K562 (cell line): ENCODE data around the gene SHTN1. TPM values are rescaled to one million over a fixed set of nuclear protein-coding genes. Genes with fewer than 3 reads are reported as not detected.

Source experiments
- ATAC-seq: fragments of 200-7000 bp; cut with Tn5 transposase; 3 replicates; pipeline ENCODE4 v1.9.1; 2020; ENCODE audit warnings: moderate library complexity
- BruUV-seq: library from RNA; stranded (reverse); fragments of 400-500 nt; replicated peaks from 2 replicates; lab custom pipeline; 2021; lab: Mats Ljungman, UMichigan
- CTCF ChIA-PET: fragments of 300-600 bp; formaldehyde crosslinking; extraction: SDS; loops from one replicate; lab custom pipeline; 2021; ENCODE audit warnings: low intra/inter-chr PET ratio; lab: Yijun Ruan, JAX
- POLR2A ChIA-PET: fragments of 300-600, 350-650 bp; sonication (Branson Sonifier 250); formaldehyde crosslinking; extraction: SDS; loops from one replicate; lab custom pipeline; 2021; ENCODE audit warnings: antibody characterized with exemption, inconsistent platforms; lab: Yijun Ruan, JAX
- DNase-seq, 4 experiments: peaks; one replicate each; pipeline versions ENCODE4 v3.0.0 to v3.0.0-alpha.2; 2011 to 2018; ENCODE audit warnings: low spot score in 3 of 4, mixed read lengths in 3 of 4; ENCODE audit errors: extremely low read depth in 1 of 4
- FAIRE-seq: peaks from 2 replicates; lab custom pipeline; 2011; peaks lifted over from hg19 to GRCh38; lab: Jason Lieb, UNC
- H2AFZ ChIP-seq: 2 replicates; pipeline ENCODE4 v1.6.0; 2011; ENCODE audit warnings: low read depth, low read length, control low read depth, inconsistent platforms
- H3K27ac ChIP-seq: fragments of 200-600 bp; 3 replicates; pipeline ENCODE4 v1.8.0; 2011; ENCODE audit warnings: low read depth, mild to moderate bottlenecking, control low read depth, inconsistent platforms, low read length, moderate library complexity, mixed read lengths; ENCODE audit errors: extremely low read depth
- H3K27me3 ChIP-seq, 2 experiments: fragments of 300-600 bp in 1 of 2; 2 replicates in 1 of 2; 3 replicates in 1 of 2; pipeline versions ENCODE4 v1.6.0 to v1.8.0; 2011; ENCODE audit warnings: inconsistent platforms in 2 of 2, low read length in 2 of 2, mild to moderate bottlenecking in 1 of 2, mixed read lengths in 1 of 2, moderate library complexity in 1 of 2; ENCODE audit not compliant: control insufficient read depth in 2 of 2, insufficient read depth in 2 of 2
- H3K36me3 ChIP-seq: fragments of 300-600 bp; 3 replicates; pipeline ENCODE4 v1.8.0; 2011; ENCODE audit warnings: mild to moderate bottlenecking, low read length, inconsistent platforms; ENCODE audit not compliant: control insufficient read depth, insufficient read depth
- H3K4me1 ChIP-seq, 2 experiments: fragments of 200-600 bp in 1 of 2; replicated peaks in 1 of 2; 2 replicates in 1 of 2; 3 replicates in 1 of 2; pipeline versions ENCODE4 v1.5.1 to v1.8.0; 2011; ENCODE audit warnings: inconsistent platforms in 2 of 2, low read length in 2 of 2, mild to moderate bottlenecking in 1 of 2, mixed read lengths in 1 of 2, moderate library complexity in 1 of 2; ENCODE audit not compliant: control insufficient read depth in 2 of 2, insufficient read depth in 2 of 2
- H3K4me2 ChIP-seq: 2 replicates; pipeline ENCODE4 v1.6.1; 2011; ENCODE audit warnings: low read length, control low read depth, inconsistent platforms, mixed read lengths; ENCODE audit not compliant: insufficient read depth
- H3K4me3 ChIP-seq: fragments of 200-600 bp; sonication (generic), shearing (Covaris generic); 2 replicates; pipeline ENCODE4 v1.5.1; 2016; ENCODE audit warnings: control low read depth, inconsistent platforms
- H3K79me2 ChIP-seq: fragments of 200-600 bp; 3 replicates; pipeline ENCODE4 v1.8.0; 2011; ENCODE audit warnings: low read length, inconsistent platforms; ENCODE audit not compliant: control insufficient read depth, insufficient read depth
- H3K9ac ChIP-seq, 2 experiments: 2 replicates each; pipeline versions ENCODE4 v1.6.0 to v1.6.1; 2011; ENCODE audit warnings: low read depth in 2 of 2, low read length in 2 of 2, control low read depth in 1 of 2, inconsistent platforms in 1 of 2, mild to moderate bottlenecking in 1 of 2, mixed read lengths in 1 of 2; ENCODE audit not compliant: insufficient read depth in 1 of 2
- H3K9me1 ChIP-seq: one replicate; pipeline ENCODE4 v1.6.0; 2011; ENCODE audit warnings: inconsistent platforms, mild to moderate bottlenecking, low read length, moderate library complexity; ENCODE audit not compliant: control insufficient read depth, insufficient read depth
- H3K9me3 ChIP-seq: replicated peaks from 2 replicates; pipeline ENCODE4 v1.5.1; 2011; ENCODE audit warnings: low read depth, low read length, inconsistent platforms; ENCODE audit not compliant: control insufficient read depth, insufficient read depth
- H4K20me1 ChIP-seq: replicated peaks from 2 replicates; pipeline ENCODE4 v1.6.1; 2011; ENCODE audit warnings: low read length, inconsistent platforms, mixed read lengths; ENCODE audit not compliant: control insufficient read depth, insufficient read depth
- CAMTA2 ChIP-seq: fragments of 250-450 bp; sonication (Bioruptor Pico); conservative IDR thresholded peaks from 2 replicates; pipeline ENCODE4 v1.5.1; 2022
- CTCF ChIP-seq, 3 experiments: IDR thresholded peaks in 2 of 3; conservative IDR thresholded peaks in 1 of 3; 2 replicates each; pipeline ENCODE4 v1.5.1; 2011 to 2012; ENCODE audit warnings: low read length in 3 of 3, mild to moderate bottlenecking in 3 of 3, control low read depth in 2 of 3, improper control_type of control experiment in 1 of 3, inconsistent platforms in 1 of 3, low read depth in 1 of 3, mixed read lengths in 1 of 3, moderate library complexity in 1 of 3; ENCODE audit not compliant: insufficient read depth in 2 of 3
- DEAF1 ChIP-seq: fragments of 450-650 bp; formaldehyde crosslinking; IDR thresholded peaks from 2 replicates; pipeline ENCODE4 v1.4.0; 2020; ENCODE audit warnings: mild to moderate bottlenecking, moderate library complexity
- ETV1 ChIP-seq: fragments of 450-650 bp; conservative IDR thresholded peaks from 2 replicates; pipeline ENCODE4 v1.6.1; 2016; ENCODE audit warnings: missing genetic modification characterization, control low read depth, low read depth, missing compliant biosample characterization
- SMC3 ChIP-seq: conservative IDR thresholded peaks from 2 replicates; pipeline ENCODE4 v1.6.1; 2011; ENCODE audit warnings: low read depth, low read length, improper control_type of control experiment; ENCODE audit not compliant: insufficient read depth
- SRF ChIP-seq, 2 experiments: fragments of 250-450, 450-650 bp in 1 of 2; sonication (Bioruptor Pico) in 1 of 2; sonication (generic) in 1 of 2; formaldehyde crosslinking; IDR thresholded peaks; 2 replicates each; pipeline versions ENCODE4 v1.5.0 to v1.5.1; 2020 to 2022; ENCODE audit warnings: mild to moderate bottlenecking in 1 of 2, missing genetic modification reagents in 1 of 2
- ZNF146 ChIP-seq: IDR thresholded peaks from one replicate; pipeline ENCODE4 v1.6.1; 2018; ENCODE audit warnings: missing compliant biosample characterization; ENCODE audit not compliant: unreplicated experiment
- WGBS: fragments of 100-300 bp; shearing (Covaris generic); methylation state at CpG from one replicate; pipeline ENCODE4 v1.1.6; 2016; ENCODE audit warnings: low coverage, mixed read lengths; ENCODE audit not compliant: insufficient coverage; ENCODE audit errors: missing lambda C conversion rate; 5-methylcytosine and 5-hydroxymethylcytosine counted together
- in situ Hi-C: fragments of 300-500 bp; cut with MboI; formaldehyde crosslinking; loops from 4 replicates; pipeline ENCODE4 v1.15.0; 2018; ENCODE audit warnings: inconsistent platforms, mixed read lengths
- intact Hi-C: fragments of 100-400 bp; cut with micrococcal nuclease; formaldehyde crosslinking; loops from 2 replicates; pipeline ENCODE4 v1.14.2; 2022
- polyA plus RNA-seq, 8 experiments: library from polyadenylated mRNA; depleted of rRNA in 4 of 8; stranded (reverse) in 5 of 8; unstranded in 3 of 8; fragments of >200 nt; fragmentation: Nextera tagmentation in 2 of 8; fragmentation: Illumina TruSeq in 1 of 8; extraction: Ambion mirVana in 2 of 8; extraction: Trizol in 1 of 8; gene quantifications; 2 replicates each; pipeline versions ENCODE4 v1.2.1 to v1.2.3, GENCODE V29; 2011 to 2014; ENCODE audit warnings: inconsistent platforms in 1 of 8, missing spikeins in 1 of 8
- total RNA-seq, 7 experiments: library from RNA; depleted of rRNA in 6 of 7; stranded (reverse); fragments of >200 nt in 6 of 7; fragmentation: Illumina TruSeq in 2 of 7; extraction: Trizol in 2 of 7; gene quantifications; 2 replicates each; pipeline versions ENCODE4 v1.2.1 to v1.2.3, GENCODE V29; 2011 to 2021; ENCODE audit warnings: low replicate concordance in 1 of 7
- TF ChIP-seq, protein P1 (sequence below), 2 experiments: fragments of 450-650 bp; formaldehyde crosslinking in 1 of 2; IDR thresholded peaks; 2 replicates each; pipeline versions ENCODE4 v1.4.0 to v1.6.1; 2014 to 2020; ENCODE audit warnings: mild to moderate bottlenecking in 2 of 2, borderline replicate concordance in 1 of 2, low read depth in 1 of 2

SHTN1 gene
- total and polyA plus RNA-seq, 9 of the 15 experiments (the other 6 are each of a cell fraction or from before 2014, with no cell fraction given): 5.4 to 21.3 (median 13.3) TPM

DNA sequence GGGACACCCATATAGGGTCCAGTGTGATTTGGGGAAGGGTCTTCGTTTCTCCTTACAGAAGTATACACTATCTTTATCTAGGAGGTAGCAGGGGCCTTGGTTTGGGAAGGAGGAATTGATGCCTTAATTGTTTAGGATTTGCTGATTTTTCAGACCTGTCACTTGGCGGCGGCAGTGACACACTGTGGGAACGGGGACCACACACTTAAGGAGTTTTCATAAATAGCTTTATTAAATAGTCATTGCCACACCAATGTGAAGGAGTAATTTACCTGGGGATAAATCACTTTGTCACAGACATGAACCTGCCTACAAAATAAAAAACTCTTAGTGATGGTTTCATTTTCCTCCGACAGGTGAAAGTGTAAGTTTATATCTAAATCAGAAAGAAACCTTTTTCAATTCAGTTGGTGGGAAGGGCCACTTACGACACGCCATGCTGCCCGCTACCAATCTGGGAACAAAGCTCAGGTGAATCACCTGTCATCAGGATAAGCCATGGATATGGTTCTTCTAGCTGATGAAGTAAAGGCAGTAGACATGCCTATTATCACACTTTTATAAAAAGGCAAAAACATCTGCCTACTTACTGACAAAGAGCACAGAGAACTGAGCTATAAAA lies 168.0 kb downstream of the SHTN1 start:
- H3K4me1 ChIP-seq: no peaks in the 10 kb centered on the region
- TF ChIP-seq SMC3 (0 out of 2 replicates have a peak, but pooled peaks have one; percentile 13), SRF (CRISPR knock-in tag; IDR thresholded peaks at IDR 0.05) (no peak), DEAF1 (CRISPR knock-in tag) (0 out of 2 replicates have a peak, but pooled peaks have one; percentile 33), CAMTA2 (CRISPR knock-in tag) (no peak), ZNF146 (no peak), ETV1 (no peak), CTCF (IDR thresholded peaks at IDR 0.05 in 2 of 3, conservative IDR thresholded peaks at IDR 0.05 in 1 of 3; ENCODE audit: insufficient read depth in 2 of 3, low read depth in 1 of 3, low read length in 3 of 3) (peak; percentile 22 to 61 (median 54); a peak in 4 of 6 replicates)
- TF ChIP-seq, protein P1, sequence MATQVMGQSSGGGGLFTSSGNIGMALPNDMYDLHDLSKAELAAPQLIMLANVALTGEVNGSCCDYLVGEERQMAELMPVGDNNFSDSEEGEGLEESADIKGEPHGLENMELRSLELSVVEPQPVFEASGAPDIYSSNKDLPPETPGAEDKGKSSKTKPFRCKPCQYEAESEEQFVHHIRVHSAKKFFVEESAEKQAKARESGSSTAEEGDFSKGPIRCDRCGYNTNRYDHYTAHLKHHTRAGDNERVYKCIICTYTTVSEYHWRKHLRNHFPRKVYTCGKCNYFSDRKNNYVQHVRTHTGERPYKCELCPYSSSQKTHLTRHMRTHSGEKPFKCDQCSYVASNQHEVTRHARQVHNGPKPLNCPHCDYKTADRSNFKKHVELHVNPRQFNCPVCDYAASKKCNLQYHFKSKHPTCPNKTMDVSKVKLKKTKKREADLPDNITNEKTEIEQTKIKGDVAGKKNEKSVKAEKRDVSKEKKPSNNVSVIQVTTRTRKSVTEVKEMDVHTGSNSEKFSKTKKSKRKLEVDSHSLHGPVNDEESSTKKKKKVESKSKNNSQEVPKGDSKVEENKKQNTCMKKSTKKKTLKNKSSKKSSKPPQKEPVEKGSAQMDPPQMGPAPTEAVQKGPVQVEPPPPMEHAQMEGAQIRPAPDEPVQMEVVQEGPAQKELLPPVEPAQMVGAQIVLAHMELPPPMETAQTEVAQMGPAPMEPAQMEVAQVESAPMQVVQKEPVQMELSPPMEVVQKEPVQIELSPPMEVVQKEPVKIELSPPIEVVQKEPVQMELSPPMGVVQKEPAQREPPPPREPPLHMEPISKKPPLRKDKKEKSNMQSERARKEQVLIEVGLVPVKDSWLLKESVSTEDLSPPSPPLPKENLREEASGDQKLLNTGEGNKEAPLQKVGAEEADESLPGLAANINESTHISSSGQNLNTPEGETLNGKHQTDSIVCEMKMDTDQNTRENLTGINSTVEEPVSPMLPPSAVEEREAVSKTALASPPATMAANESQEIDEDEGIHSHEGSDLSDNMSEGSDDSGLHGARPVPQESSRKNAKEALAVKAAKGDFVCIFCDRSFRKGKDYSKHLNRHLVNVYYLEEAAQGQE (IDR thresholded peaks at IDR 0.05; ENCODE audit: borderline replicate concordance): peak; percentile 51; the same call in 1 of the 2 replicates
- TF ChIP-seq, protein P1 (CRISPR knock-in tag; IDR thresholded peaks at IDR 0.05; ENCODE audit: low read depth): no peak

More for the DNA sequence above, 168.0 kb downstream of the SHTN1 start:
- Histone ChIP-seq H3K4me2 (no peak overlapping the region), H3K9ac (no peak overlapping the region), H3K27ac (no peak overlapping the region), H3K36me3 (no peaks in the 10 kb centered on the region), H3K27me3 (peaks cover 9 to 35% of the 10 kb centered on the region in 2 experiments; a peak in 4 of 5 replicates), H3K9me3 (no peaks in the 10 kb centered on the region), H3K79me2 (no peaks in the 10 kb centered on the region), H2AFZ (no peak overlapping the region), H3K9me1 (no peaks in the 10 kb centered on the region), H3K4me3 (no peak overlapping the region), H4K20me1 (no peaks in the 10 kb centered on the region; the same call in 1 of the 2 replicates)
- no TSS peak for BruUV-seq
- 4% methylated on average over 8 of the region's 8 CpGs for WGBS
- ChIA-PET POLR2A (no interaction called here), CTCF (interaction anchor here (0.6 to 2.8 kb wide), 3 partner anchors 329 to 339 kb away, joined by 3 to 11 read pairs (median 3); no protein-coding TSS in a partner anchor)
- FAIRE-seq (no peak), DNase-seq (peak in 2 of 4 experiments; percentile 6 to 11), ATAC-seq (peak; percentile 36; the same call in 1 of the 3 replicates)
- in situ Hi-C loops (no loop called here), intact Hi-C loops (loop anchor here (2.0 to 5.0 kb wide), 3 partner anchors 235 to 338 kb away; no protein-coding TSS in a partner anchor)
